HG02798 (cell line): ENCODE results near the gene SEC16A.

Experiments
- ATAC-seq: cut with Tn5 transposase; IDR thresholded peaks from one replicate; pipeline ENCODE4 v1.9.1; 2021; ENCODE audit warnings: mild to moderate bottlenecking; ENCODE audit not compliant: unreplicated experiment, poor library complexity

SEC16A gene

GRCh38 chr9:136520053-136520540, 37.3 kb upstream of the SEC16A start:
- ATAC-seq = no peak

- ATAC-seq = no peak
Measured at GRCh38 chr9:136519263-136520052, 36.6 kb upstream of the SEC16A start.

- no peak for ATAC-seq
Measured at GRCh38 chr9:136518623-136519022, 35.8 kb upstream of the SEC16A start.

- no peak for ATAC-seq
Measured at GRCh38 chr9:136517950-136518349, 35.1 kb upstream of the SEC16A start.

GRCh38 chr9:136517012-136517743, 34.3 kb upstream of the SEC16A start:
- ATAC-seq = no peak

- no peak for ATAC-seq
Measured at GRCh38 chr9:136516191-136516654, 33.4 kb upstream of the SEC16A start.

DNA sequence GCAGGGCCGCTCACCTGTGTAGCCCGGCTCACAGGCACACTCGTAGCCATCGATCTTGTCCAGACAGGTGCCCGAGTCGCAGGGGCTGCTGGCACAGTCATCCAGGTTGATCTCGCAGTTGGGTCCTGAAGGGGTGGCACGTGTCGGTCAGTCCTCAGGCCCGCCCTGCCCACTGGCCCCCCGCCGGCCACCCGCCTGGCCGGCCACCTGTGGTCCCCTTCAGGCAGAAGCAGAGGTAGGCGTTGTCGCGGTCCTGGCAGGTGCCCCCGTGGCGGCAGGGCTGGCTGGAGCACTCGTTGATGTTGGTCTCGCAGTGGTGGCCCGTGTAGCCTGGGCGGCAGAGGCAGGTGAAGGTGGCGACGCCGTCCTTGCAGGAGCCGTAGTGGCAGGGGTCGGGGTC, 32.4 kb upstream of the SEC16A start:
- no peak for ATAC-seq

GRCh38 chr9:136514022-136514714, 31.3 kb upstream of the SEC16A start:
- no peak for ATAC-seq

GRCh38 chr9:136513191-136513590, 30.4 kb upstream of the SEC16A start:
- no peak for ATAC-seq

GRCh38 chr9:136512651-136513071, 29.8 kb upstream of the SEC16A start:
- no peak for ATAC-seq

- ATAC-seq = no peak
Measured at GRCh38 chr9:136511670-136512592, 29.1 kb upstream of the SEC16A start.

- no peak for ATAC-seq
Measured at GRCh38 chr9:136511144-136511669, 28.4 kb upstream of the SEC16A start.

DNA sequence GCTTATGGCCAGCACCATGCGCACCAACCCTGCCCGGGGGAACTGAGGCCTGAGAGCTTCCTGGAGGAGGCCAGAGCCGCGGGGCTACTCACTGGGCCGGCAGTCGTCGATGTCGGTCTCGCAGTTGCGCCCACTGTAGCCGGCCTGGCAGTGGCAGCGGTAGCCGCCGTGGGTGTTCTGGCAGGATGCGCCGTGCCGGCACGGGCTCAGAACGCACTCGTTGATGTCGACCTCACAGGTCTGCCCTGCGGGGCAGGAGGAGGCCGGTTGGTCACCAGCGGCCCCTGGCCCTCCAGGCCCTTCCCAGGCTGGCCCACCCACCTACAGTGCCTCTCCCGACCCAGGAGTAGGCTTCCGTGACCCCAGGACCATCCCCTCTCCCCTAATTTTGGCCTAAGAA, 27.7 kb upstream of the SEC16A start:
- no peak for ATAC-seq

DNA sequence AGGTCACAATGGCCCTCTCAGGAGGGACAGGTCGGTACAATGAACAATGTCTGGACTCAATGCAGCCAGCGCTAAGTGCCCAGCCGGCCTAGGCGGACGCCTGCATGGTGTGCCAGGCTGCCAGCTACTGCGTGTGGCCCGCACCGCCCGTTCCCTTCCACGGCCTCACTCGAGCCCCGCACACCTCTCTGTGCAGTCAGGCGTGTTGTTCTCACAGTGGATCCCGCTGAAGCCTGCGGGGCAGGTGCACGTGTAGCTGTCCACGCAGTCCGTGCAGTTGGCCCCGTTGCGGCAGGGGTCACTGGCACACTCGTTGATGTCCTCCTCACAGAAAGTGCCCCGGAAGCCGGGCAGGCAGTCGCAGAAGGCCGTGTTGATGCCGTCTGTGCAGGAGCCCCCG, 26.7 kb upstream of the SEC16A start:
- ATAC-seq = no peak

- ATAC-seq = no peak
Measured at GRCh38 chr9:136508729-136509500, 26.1 kb upstream of the SEC16A start.

DNA sequence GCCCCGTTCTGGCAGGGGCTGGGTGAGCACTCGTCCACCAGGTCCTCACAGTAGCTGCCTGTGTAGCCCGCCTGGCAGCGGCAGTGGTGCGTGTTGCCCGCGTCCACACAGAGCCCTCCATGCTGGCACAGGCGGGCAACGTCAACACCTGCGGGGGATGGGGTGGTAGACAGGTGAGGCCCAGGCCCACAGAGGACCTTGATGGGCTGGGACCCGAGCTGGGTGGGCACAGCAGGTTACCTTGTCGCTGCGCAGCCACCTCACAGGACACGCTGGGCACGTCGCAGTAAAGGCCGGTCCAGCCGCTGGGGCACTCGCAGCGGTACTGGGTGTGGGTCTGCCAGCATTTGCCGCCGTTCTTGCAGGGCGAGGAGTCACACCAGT, 25.1 kb upstream of the SEC16A start:
- ATAC-seq = no peak

GRCh38 chr9:136507221-136507991, 24.6 kb upstream of the SEC16A start:
- no peak for ATAC-seq

GRCh38 chr9:136506425-136506824, 23.6 kb upstream of the SEC16A start:
- no peak for ATAC-seq
